Measurements from ENCODE around the gene ABCA13.

DNA sequence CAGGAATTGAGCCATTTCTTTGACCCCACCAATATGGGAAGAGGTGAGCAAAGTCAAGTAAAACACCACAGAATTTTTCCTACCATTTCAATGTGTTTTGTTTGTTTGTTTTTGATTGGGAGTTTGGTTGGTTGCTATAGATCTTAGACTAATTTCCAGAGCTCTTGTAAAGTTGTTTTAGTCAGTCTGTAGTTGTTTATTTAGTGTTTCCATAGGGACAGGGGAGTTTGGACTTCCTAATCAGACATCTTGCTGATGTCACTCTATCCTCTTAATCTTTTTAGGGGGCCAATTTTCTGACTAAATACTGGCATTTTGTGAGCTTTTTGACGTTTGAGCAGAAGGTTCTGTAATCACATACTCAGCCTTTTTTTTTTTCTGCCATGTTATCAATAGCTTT, 266.9 kb downstream of the ABCA13 start:
- TF ChIP-seq, protein P1, sequence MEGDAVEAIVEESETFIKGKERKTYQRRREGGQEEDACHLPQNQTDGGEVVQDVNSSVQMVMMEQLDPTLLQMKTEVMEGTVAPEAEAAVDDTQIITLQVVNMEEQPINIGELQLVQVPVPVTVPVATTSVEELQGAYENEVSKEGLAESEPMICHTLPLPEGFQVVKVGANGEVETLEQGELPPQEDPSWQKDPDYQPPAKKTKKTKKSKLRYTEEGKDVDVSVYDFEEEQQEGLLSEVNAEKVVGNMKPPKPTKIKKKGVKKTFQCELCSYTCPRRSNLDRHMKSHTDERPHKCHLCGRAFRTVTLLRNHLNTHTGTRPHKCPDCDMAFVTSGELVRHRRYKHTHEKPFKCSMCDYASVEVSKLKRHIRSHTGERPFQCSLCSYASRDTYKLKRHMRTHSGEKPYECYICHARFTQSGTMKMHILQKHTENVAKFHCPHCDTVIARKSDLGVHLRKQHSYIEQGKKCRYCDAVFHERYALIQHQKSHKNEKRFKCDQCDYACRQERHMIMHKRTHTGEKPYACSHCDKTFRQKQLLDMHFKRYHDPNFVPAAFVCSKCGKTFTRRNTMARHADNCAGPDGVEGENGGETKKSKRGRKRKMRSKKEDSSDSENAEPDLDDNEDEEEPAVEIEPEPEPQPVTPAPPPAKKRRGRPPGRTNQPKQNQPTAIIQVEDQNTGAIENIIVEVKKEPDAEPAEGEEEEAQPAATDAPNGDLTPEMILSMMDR (IDR thresholded peaks at IDR 0.05) = no peak
- TF ChIP-seq SIN3A (IDR thresholded peaks at IDR 0.05; ENCODE audit: borderline replicate concordance, insufficient read depth, low read depth, low read length) (no peak), POLR2AphosphoS5 (IDR thresholded peaks at IDR 0.05; ENCODE audit: low read depth, low read length) (no peak), TCF7L2 (IDR thresholded peaks at IDR 0.05; ENCODE audit: low read depth, low read length) (no peak)
- TF ChIP-seq, protein P2, sequence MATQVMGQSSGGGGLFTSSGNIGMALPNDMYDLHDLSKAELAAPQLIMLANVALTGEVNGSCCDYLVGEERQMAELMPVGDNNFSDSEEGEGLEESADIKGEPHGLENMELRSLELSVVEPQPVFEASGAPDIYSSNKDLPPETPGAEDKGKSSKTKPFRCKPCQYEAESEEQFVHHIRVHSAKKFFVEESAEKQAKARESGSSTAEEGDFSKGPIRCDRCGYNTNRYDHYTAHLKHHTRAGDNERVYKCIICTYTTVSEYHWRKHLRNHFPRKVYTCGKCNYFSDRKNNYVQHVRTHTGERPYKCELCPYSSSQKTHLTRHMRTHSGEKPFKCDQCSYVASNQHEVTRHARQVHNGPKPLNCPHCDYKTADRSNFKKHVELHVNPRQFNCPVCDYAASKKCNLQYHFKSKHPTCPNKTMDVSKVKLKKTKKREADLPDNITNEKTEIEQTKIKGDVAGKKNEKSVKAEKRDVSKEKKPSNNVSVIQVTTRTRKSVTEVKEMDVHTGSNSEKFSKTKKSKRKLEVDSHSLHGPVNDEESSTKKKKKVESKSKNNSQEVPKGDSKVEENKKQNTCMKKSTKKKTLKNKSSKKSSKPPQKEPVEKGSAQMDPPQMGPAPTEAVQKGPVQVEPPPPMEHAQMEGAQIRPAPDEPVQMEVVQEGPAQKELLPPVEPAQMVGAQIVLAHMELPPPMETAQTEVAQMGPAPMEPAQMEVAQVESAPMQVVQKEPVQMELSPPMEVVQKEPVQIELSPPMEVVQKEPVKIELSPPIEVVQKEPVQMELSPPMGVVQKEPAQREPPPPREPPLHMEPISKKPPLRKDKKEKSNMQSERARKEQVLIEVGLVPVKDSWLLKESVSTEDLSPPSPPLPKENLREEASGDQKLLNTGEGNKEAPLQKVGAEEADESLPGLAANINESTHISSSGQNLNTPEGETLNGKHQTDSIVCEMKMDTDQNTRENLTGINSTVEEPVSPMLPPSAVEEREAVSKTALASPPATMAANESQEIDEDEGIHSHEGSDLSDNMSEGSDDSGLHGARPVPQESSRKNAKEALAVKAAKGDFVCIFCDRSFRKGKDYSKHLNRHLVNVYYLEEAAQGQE (IDR thresholded peaks at IDR 0.05; ENCODE audit: insufficient read depth in 1 of 2, low read depth in 2 of 2, low read length in 1 of 2) = no peak

Data from Panc1 (cell line).